HG02759 (cell line): Measurements from ENCODE around the gene APLN.
A peak's percentile ranks its signal among the peaks of the same experiment; 100 is the strongest.

Source experiments
- ATAC-seq: cut with Tn5 transposase; IDR thresholded peaks from one replicate; pipeline ENCODE4 v1.9.1; 2021; ENCODE audit warnings: mild to moderate bottlenecking, moderate library complexity; ENCODE audit not compliant: unreplicated experiment

APLN gene

GRCh38 chrX:129663171-129663570, 8.4 kb upstream of the APLN start:
- ATAC-seq: no peak

GRCh38 chrX:129661369-129661768, 6.6 kb upstream of the APLN start:
- ATAC-seq: no peak

GRCh38 chrX:129659861-129660260, 5.1 kb upstream of the APLN start:
- no peak for ATAC-seq

- ATAC-seq: no peak
Measured at GRCh38 chrX:129659141-129659540, 4.4 kb upstream of the APLN start.

GRCh38 chrX:129658429-129658828, 3.7 kb upstream of the APLN start:
- no peak for ATAC-seq

GRCh38 chrX:129655547-129656249, 942 bp upstream of the APLN start:
- no peak for ATAC-seq

GRCh38 chrX:129653971-129654651, 645 bp downstream of the APLN start:
- ATAC-seq: peak; percentile 63

- ATAC-seq: no peak
Measured at GRCh38 chrX:129653181-129653970, 1.4 kb downstream of the APLN start.

GRCh38 chrX:129652565-129653169, 2.1 kb downstream of the APLN start:
- no peak for ATAC-seq

GRCh38 chrX:129651756-129652564, 2.8 kb downstream of the APLN start:
- ATAC-seq: no peak

GRCh38 chrX:129650821-129651510, 3.8 kb downstream of the APLN start:
- ATAC-seq: no peak

GRCh38 chrX:129650183-129650689, 4.5 kb downstream of the APLN start:
- ATAC-seq: no peak

GRCh38 chrX:129649268-129650182, 5.2 kb downstream of the APLN start:
- no peak for ATAC-seq

- ATAC-seq: no peak
Measured at GRCh38 chrX:129648514-129649267, 6.1 kb downstream of the APLN start.

GRCh38 chrX:129647418-129648410, 7.0 kb downstream of the APLN start:
- ATAC-seq: no peak

GRCh38 chrX:129646566-129647417, 8.0 kb downstream of the APLN start:
- no peak for ATAC-seq
